SKM-1 (cell line): ENCODE data around the gene GCNT2.
"Not testable (repeated sequence)": the region's sequence is repeated elsewhere in the genome, so short reads cannot be mapped to it uniquely, and the experiment has no call there.

Source experiments
- DNase-seq: peaks from one replicate; lab custom pipeline; 2025; ENCODE audit not compliant: unreplicated experiment; lab: John Stamatoyannopoulos, UW

GCNT2 gene

DNA sequence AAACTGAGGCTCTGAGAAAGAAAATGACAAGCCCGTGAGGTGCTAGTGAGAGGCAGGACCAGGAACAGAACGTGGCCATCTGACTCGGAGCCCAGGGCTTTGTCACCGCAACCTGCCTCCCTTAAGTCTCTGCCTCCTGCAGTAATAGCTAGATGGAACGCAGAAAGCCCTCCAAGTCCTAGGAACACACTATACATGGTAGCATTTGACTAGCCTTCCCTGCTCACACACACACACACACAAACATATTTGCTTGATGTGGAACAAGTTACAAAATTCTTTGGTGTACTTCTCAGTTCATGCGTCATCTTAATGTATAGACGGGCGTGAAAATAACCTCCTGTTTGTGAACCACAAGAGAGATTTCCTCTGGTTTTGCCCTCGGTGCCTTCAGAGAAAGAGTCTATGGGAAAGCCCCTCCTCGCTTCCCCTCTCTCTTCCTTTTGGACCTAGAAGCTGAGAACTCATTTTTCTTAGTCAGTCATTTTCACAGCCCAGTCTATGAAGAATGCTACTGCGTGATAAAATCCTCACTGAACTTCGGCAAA lies 134.4 kb downstream of the GCNT2 start:
- DNase-seq, result no peak

- DNase-seq, result no peak
Measured at GRCh38 chr6:10658910-10659698, 138.0 kb downstream of the GCNT2 start.

DNA sequence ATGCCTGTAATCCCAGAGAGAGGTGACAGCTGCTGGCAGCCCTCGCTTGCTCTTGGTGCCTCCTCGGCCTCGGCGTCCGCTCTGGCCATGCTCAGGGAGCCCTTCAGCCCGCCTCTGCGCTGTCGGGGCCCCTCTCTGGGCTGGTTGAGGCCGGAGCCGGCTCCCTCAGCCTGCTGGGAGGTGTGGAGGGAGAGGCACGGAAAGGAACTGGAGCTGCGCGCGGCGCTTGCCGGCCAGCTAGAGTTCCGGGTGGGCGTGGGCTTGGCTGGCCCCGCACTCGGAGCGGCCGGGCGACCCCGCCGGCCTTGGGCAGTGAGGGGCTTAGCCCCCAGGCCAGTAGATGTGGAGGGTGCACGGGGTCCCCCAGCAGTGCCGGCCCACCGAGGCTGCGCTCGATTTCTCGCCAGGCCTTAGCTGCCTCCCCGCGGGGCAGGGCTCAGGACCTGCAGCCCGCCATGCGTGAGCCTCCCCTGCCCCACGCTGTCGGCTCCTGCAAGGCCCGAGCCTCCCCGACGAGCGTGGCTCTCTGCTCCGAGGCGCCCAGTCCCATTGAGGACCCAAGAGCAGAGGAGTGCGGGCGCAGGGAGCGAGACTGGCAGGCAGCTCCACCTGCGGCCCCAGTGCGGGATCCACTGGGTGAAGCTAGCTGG lies 138.7 kb downstream of the GCNT2 start:
- no peak for DNase-seq

DNA sequence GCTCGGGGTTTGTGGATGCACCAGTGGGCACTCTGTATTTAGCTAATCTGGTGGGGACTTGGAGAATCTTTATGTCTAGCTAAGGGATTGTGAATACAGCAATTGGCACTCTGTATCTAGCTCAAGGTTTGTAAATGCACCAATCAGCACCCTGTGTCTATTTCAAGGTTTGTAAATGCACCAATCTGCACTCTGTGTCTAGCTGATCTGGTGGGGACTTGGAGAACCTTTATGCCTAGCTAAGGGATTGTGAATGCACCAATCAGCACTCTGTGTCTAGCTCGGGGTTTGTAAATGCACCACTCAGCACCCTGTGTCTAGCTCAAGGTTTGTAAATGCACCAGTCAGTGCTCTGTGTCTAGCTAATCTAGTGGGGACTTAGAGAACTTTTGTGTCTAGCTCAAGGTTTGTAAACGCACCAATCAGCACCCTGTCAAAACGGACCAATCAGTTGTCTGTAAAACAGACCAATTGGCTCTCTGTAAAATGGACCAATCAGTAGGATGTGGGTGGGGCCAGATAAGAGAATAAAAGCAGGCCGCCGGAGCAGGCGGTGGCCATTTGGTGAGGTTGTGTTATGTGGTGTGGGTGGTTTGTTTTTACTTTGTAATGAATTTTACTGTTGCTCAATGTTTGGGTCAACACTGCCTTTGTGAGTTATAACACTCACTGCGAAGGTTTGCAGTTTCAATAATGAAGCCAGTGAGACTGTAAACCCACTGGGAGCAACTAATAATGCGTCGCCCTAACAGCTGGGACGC lies 139.5 kb downstream of the GCNT2 start:
- not testable (repeated sequence) for DNase-seq

DNA sequence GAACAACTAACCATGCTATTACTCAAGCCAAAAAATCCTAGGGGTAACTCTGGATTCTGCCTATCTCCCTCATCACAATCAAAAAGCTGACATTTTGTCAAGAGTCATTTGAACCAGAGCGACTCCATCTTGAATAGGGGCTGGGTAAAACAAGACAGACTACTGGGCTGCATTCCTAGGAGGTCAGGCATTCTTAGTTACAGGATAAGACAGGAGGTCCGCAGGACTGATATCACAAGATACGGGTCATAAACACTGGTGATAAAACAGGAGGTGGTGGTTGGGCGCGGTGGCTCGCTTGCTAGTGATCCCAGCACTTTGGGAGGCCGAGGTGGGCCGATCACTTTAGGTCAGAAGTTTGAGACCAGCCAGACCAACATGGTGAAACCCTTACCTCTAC lies 141.1 kb downstream of the GCNT2 start:
- no peak for DNase-seq

- DNase-seq, result no peak
Measured at GRCh38 chr6:10662742-10663141, 141.6 kb downstream of the GCNT2 start.

GRCh38 chr6:10665595-10665994 lies 144.4 kb downstream of the GCNT2 start:
- not testable (repeated sequence) for DNase-seq

DNA sequence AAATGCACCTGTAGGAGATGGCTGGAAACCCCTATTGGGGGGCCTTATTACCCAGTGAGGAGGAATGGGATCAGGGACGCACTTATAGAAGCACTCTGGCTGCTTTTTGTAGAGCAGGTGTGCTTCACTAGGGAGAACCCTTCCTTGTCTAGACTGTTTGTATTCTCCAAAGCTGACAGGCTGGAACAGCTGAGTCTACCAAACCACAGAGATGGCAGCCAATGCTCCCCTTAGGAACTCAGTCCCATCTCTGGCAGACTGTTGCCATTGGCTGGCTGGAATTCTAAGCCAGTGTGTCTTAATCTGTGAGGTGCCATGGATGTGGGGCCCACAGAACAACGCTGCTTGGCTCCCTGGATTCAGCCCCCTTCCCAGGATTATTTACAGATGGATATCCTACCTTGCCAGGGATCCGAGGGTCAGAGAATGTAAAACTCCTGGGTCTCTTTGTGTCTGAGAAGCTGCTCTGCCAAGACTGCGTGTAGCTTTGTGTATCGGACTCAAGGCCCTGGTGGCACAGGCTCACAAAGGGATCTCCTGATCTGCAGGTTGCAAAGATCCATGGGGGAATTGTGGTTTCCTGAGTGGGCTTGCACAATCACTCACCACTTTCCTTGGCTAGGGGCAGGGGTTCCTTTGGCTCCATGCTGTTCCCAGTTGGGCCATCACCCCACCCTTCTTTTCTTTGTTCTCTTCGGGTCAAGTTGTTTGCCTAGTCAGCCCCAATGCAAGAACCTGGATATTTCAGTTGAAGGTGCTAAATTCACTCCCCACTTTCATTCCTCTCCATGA lies 147.2 kb downstream of the GCNT2 start:
- no peak for DNase-seq

DNA sequence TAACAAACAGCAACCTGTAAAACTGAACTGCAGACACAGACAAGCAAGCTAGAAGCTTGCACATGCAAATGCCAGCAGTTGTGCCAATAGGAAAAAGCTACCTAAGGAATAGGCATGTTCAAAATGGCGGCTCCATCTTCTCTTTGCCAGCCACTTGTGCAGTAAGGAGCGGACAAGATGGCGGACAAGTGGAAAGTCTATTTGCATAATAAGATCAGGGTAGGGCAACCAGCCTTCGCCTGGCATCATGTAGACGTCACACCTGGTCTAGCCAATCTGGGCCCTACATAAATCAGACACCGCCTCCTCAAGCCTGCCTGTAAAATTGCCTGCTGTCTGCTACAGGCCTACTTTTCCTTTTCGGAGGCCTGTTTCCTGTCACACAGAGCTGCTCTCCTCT lies 155.3 kb downstream of the GCNT2 start:
- DNase-seq, result no peak

- no peak for DNase-seq
Measured at GRCh38 chr6:10678456-10678855, 157.3 kb downstream of the GCNT2 start.
